HEK293 (cell line): ENCODE data around the gene PRSS50.

Source experiments
- CTCF ChIA-PET: fragments of 350-600 bp; formaldehyde crosslinking; extraction: SDS; loops from one replicate; lab custom pipeline; 2021; ENCODE audit warnings: antibody characterized with exemption; lab: Yijun Ruan, JAX
- POLR2A ChIA-PET: fragments of 300-600 bp; formaldehyde crosslinking; extraction: SDS; loops from one replicate; lab custom pipeline; 2020; ENCODE audit warnings: antibody characterized with exemption, inconsistent platforms; lab: Yijun Ruan, JAX
- H3K27ac ChIP-seq: fragments of 200-500 bp; sonication (Bioruptor generic); 2 replicates; pipeline ENCODE4 v1.5.1; 2014; ENCODE audit warnings: low read depth, low read length, control low read depth, inconsistent platforms; ENCODE audit errors: extremely low read depth
- H3K36me3 ChIP-seq, 2 experiments: fragments of 200-500 bp in 1 of 2; sonication (Bioruptor generic) in 1 of 2; 1 replicate in 1 of 2; 2 replicates in 1 of 2; pipeline ENCODE4 v1.5.1; 2014 to 2017; ENCODE audit warnings: inconsistent platforms in 2 of 2, low read length in 2 of 2; ENCODE audit not compliant: control insufficient read depth in 2 of 2, insufficient read depth in 1 of 2
- H3K4me1 ChIP-seq: fragments of 200-500 bp; sonication (Bioruptor generic); 2 replicates; pipeline ENCODE4 v1.5.1; 2014; ENCODE audit warnings: mild to moderate bottlenecking, low read length, inconsistent platforms; ENCODE audit not compliant: control insufficient read depth, insufficient read depth
- H3K4me3 ChIP-seq: 2 replicates; pipeline ENCODE4 v1.5.1; 2011; ENCODE audit warnings: low read depth, mild to moderate bottlenecking, control low read depth, low read length, moderate library complexity
- H3K9me3 ChIP-seq: fragments of 200-500 bp; sonication (Bioruptor generic); 2 replicates; pipeline ENCODE4 v1.5.1; 2014; ENCODE audit warnings: low read depth, low read length, inconsistent platforms; ENCODE audit not compliant: control insufficient read depth, insufficient read depth
- BCL11B ChIP-seq: fragments of 450-650 bp; formaldehyde crosslinking; IDR thresholded peaks from 2 replicates; pipeline ENCODE4 v1.5.1; 2016; ENCODE audit warnings: low read depth, missing biosample characterization, missing genetic modification characterization
- HOXD13 ChIP-seq: sonication (generic); formaldehyde crosslinking; IDR thresholded peaks from 2 replicates; pipeline ENCODE4 v1.8.0; 2022; ENCODE audit warnings: missing genetic modification reagents, borderline replicate concordance
- MYNN ChIP-seq: fragments of 450-650 bp; formaldehyde crosslinking; IDR thresholded peaks from 2 replicates; pipeline ENCODE4 v1.5.1; 2016; ENCODE audit warnings: missing biosample characterization, missing genetic modification characterization, borderline replicate concordance
- TCF7L2 ChIP-seq: IDR thresholded peaks from 2 replicates; pipeline ENCODE4 v1.6.1; 2011; ENCODE audit warnings: low read depth, mild to moderate bottlenecking, inconsistent platforms, low read length, moderate library complexity, borderline replicate concordance
- YY2 ChIP-seq: fragments of 450-650 bp; formaldehyde crosslinking; IDR thresholded peaks from 2 replicates; pipeline ENCODE4 v1.5.1; 2016; ENCODE audit warnings: missing biosample characterization, missing genetic modification characterization
- ZFP41 ChIP-seq: fragments of 450-650 bp; formaldehyde crosslinking; IDR thresholded peaks from 2 replicates; pipeline ENCODE4 v1.5.1; 2016; ENCODE audit warnings: missing biosample characterization, missing genetic modification characterization, borderline replicate concordance
- ZNF16 ChIP-seq: fragments of 450-650 bp; formaldehyde crosslinking; IDR thresholded peaks from 2 replicates; pipeline ENCODE4 v1.5.1; 2016; ENCODE audit warnings: low read depth, missing biosample characterization, missing genetic modification characterization
- ZNF211 ChIP-seq: fragments of 450-650 bp; formaldehyde crosslinking; IDR thresholded peaks from 2 replicates; pipeline ENCODE4 v1.5.1; 2016; ENCODE audit warnings: low read depth, missing biosample characterization, missing genetic modification characterization
- ZNF239 ChIP-seq: fragments of 450-650 bp; formaldehyde crosslinking; IDR thresholded peaks from 2 replicates; pipeline ENCODE4 v1.5.1; 2016; ENCODE audit warnings: missing biosample characterization, missing genetic modification characterization
- ZNF335 ChIP-seq: fragments of 450-650 bp; formaldehyde crosslinking; conservative IDR thresholded peaks from 2 replicates; pipeline ENCODE4 v1.5.1; 2016; ENCODE audit warnings: missing biosample characterization, missing genetic modification characterization
- ZNF37A ChIP-seq: fragments of 450-650 bp; IDR thresholded peaks from 2 replicates; pipeline ENCODE4 v1.5.1; 2018; ENCODE audit warnings: missing biosample characterization, missing genetic modification characterization
- ZNF48 ChIP-seq: fragments of 450-650 bp; formaldehyde crosslinking; IDR thresholded peaks from 2 replicates; pipeline ENCODE4 v1.5.1; 2016; ENCODE audit warnings: missing biosample characterization, missing genetic modification characterization
- ZNF518A ChIP-seq: fragments of 450-650 bp; formaldehyde crosslinking; conservative IDR thresholded peaks from 2 replicates; pipeline ENCODE4 v1.5.1; 2016; ENCODE audit warnings: low read depth, missing biosample characterization, missing genetic modification characterization
- ZNF585B ChIP-seq: fragments of 450-650 bp; formaldehyde crosslinking; IDR thresholded peaks from 2 replicates; pipeline ENCODE4 v1.5.1; 2016; ENCODE audit warnings: missing biosample characterization, missing genetic modification characterization
- ZNF660 ChIP-seq: fragments of 450-650 bp; IDR thresholded peaks from 2 replicates; pipeline ENCODE4 v1.5.1; 2018; ENCODE audit warnings: missing biosample characterization, mild to moderate bottlenecking, missing genetic modification characterization
- ZNF704 ChIP-seq: fragments of 450-650 bp; formaldehyde crosslinking; IDR thresholded peaks from 2 replicates; pipeline ENCODE4 v1.5.1; 2016; ENCODE audit warnings: missing biosample characterization, missing genetic modification characterization
- ZSCAN16 ChIP-seq: fragments of 450-650 bp; formaldehyde crosslinking; IDR thresholded peaks from 2 replicates; pipeline ENCODE4 v1.5.1; 2016; ENCODE audit warnings: missing biosample characterization, missing genetic modification characterization
- TF ChIP-seq, protein P1 (sequence below): fragments of 450-650 bp; formaldehyde crosslinking; IDR thresholded peaks from 2 replicates; pipeline ENCODE4 v1.5.1; 2016; ENCODE audit warnings: missing biosample characterization, missing genetic modification characterization
- TF ChIP-seq, protein P2 (sequence below): fragments of 450-650 bp; formaldehyde crosslinking; IDR thresholded peaks from 2 replicates; pipeline ENCODE4 v1.5.1; 2016; ENCODE audit warnings: missing biosample characterization, missing genetic modification characterization, low read depth
- TF ChIP-seq, protein P3 (sequence below): fragments of 450-650 bp; formaldehyde crosslinking; conservative IDR thresholded peaks from 2 replicates; pipeline ENCODE4 v1.5.1; 2016; ENCODE audit warnings: low read depth, missing biosample characterization, missing genetic modification characterization

Gene PRSS50

DNA sequence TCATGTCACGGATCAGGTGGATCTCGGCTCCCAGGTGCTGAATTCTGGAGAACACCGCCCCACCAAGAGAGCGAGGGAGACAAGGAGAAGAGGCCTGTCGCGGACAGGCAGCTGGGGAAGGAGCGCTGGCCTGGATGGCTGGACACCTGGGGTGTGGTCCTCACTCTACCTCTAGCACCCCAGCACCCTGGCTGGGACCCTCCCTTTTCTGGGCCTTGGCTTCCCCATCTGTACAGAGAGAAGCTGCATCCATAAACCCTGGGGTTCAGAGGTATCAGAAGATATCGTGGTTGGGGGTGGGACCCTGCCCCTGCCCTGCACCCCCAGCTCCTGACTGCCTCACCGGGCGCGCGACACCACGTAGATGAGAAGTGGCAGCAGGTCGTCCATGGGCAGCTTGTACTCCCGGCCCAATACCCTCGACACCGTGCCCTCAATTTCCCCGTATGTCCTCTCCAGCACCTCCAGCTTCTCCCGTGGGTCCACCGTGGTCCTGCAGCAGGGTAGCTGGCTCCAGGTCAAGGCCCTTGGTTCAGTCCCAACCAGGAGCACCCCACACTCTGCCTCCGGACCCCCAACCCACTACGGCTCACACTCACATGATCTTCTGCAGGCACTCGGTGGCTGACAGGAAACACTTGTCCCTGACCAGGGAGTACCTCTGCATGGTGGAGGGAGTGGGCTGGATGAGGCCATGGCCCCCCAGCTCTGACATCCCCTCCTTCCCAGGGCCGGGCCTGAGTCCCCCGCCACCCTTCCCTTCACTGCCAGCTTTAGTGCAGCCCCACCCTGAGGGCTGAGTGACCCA, 45.9 kb downstream of the PRSS50 start:
- Histone ChIP-seq H3K9me3 (no peaks in the 10 kb centered on the region), H3K27ac (no peak overlapping the region), H3K4me3 (no peak overlapping the region), H3K4me1 (no peaks in the 10 kb centered on the region), H3K36me3 (no peaks in the 10 kb centered on the region)
- TF ChIP-seq ZNF16 (tag by site-specific recombination) (no peak), ZNF37A (tag by site-specific recombination) (no peak), ZNF704 (no peak), ZNF585B (tag by site-specific recombination) (no peak), ZNF211 (no peak), TCF7L2 (no peak), ZNF239 (tag by site-specific recombination) (no peak), YY2 (tag by site-specific recombination) (no peak)
- TF ChIP-seq, protein P1, sequence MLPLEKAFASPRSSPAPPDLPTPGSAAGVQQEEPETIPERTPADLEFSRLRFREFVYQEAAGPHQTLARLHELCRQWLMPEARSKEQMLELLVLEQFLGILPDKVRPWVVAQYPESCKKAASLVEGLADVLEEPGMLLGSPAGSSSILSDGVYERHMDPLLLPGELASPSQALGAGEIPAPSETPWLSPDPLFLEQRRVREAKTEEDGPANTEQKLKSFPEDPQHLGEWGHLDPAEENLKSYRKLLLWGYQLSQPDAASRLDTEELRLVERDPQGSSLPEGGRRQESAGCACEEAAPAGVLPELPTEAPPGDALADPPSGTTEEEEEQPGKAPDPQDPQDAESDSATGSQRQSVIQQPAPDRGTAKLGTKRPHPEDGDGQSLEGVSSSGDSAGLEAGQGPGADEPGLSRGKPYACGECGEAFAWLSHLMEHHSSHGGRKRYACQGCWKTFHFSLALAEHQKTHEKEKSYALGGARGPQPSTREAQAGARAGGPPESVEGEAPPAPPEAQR (tag by site-specific recombination): no peak
- TF ChIP-seq, protein P2, sequence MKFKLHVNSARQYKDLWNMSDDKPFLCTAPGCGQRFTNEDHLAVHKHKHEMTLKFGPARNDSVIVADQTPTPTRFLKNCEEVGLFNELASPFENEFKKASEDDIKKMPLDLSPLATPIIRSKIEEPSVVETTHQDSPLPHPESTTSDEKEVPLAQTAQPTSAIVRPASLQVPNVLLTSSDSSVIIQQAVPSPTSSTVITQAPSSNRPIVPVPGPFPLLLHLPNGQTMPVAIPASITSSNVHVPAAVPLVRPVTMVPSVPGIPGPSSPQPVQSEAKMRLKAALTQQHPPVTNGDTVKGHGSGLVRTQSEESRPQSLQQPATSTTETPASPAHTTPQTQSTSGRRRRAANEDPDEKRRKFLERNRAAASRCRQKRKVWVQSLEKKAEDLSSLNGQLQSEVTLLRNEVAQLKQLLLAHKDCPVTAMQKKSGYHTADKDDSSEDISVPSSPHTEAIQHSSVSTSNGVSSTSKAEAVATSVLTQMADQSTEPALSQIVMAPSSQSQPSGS (tag by site-specific recombination): no peak
- CTCF ChIA-PET: no interaction called here
- POLR2A ChIA-PET: no interaction called here

DNA sequence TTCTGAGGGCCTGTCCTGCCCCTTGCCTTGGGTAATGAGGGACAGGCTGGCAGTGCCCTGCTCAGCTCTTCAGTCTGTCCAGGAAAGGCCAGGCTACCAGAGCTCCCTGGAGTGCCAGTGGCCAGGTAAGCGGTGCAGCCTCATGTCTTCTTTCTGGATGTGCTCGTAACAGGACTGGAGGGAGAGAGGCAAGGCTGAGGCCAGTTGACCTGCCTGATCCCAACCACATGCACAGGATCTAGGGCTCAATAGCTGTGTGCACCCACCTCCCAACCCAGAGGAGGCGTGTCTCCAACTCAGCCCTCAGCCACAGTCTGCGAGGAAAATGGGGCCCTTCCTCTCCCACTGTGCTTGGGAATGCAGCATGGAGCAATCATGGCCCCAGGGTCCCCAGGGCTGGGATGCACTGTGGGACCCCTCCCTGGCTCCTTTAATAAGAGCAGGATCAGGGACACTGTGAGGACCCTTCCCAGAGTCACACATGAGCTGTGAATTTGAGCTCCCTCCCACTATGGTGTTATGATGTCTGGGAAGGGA, 46.7 kb downstream of the PRSS50 start:
- POLR2A ChIA-PET: no interaction called here
- no peaks in the 10 kb centered on the region for H3K4me1 ChIP-seq
- no peak overlapping the region for H3K27ac ChIP-seq
- no peaks in the 10 kb centered on the region for H3K9me3 ChIP-seq
- TF ChIP-seq ZNF16 (tag by site-specific recombination) (no peak), ZNF335 (tag by site-specific recombination) (no peak), HOXD13 (CRISPR knock-in tag) (no peak), YY2 (tag by site-specific recombination) (no peak), ZSCAN16 (tag by site-specific recombination) (no peak), MYNN (tag by site-specific recombination) (no peak), ZNF518A (tag by site-specific recombination) (no peak), ZFP41 (no peak), ZNF660 (tag by site-specific recombination) (no peak), BCL11B (tag by site-specific recombination) (no peak), ZNF48 (tag by site-specific recombination) (no peak)
- TF ChIP-seq, protein P3, sequence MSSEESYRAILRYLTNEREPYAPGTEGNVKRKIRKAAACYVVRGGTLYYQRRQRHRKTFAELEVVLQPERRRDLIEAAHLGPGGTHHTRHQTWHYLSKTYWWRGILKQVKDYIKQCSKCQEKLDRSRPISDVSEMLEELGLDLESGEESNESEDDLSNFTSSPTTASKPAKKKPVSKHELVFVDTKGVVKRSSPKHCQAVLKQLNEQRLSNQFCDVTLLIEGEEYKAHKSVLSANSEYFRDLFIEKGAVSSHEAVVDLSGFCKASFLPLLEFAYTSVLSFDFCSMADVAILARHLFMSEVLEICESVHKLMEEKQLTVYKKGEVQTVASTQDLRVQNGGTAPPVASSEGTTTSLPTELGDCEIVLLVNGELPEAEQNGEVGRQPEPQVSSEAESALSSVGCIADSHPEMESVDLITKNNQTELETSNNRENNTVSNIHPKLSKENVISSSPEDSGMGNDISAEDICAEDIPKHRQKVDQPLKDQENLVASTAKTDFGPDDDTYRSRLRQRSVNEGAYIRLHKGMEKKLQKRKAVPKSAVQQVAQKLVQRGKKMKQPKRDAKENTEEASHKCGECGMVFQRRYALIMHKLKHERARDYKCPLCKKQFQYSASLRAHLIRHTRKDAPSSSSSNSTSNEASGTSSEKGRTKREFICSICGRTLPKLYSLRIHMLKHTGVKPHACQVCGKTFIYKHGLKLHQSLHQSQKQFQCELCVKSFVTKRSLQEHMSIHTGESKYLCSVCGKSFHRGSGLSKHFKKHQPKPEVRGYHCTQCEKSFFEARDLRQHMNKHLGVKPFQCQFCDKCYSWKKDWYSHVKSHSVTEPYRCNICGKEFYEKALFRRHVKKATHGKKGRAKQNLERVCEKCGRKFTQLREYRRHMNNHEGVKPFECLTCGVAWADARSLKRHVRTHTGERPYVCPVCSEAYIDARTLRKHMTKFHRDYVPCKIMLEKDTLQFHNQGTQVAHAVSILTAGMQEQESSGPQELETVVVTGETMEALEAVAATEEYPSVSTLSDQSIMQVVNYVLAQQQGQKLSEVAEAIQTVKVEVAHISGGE (tag by site-specific recombination): no peak
- TF ChIP-seq, all 188 proteins: peak for 0
- H3K4me3 ChIP-seq: no peak overlapping the region
- H3K36me3 ChIP-seq: no peaks in the 10 kb centered on the region
- CTCF ChIA-PET: no interaction called here
